Astrocyte (in vitro differentiated cells and primary cell): ENCODE results near the gene SH3RF1. TPM values are rescaled to one million over a fixed set of nuclear protein-coding genes. Genes with fewer than 3 reads are reported as not detected.

Experiments
- DNase-seq: peaks from one replicate; pipeline ENCODE4 v3.0.0-alpha.2; 2010; ENCODE audit warnings: low read depth
- FAIRE-seq: peaks from 2 replicates; lab custom pipeline; 2011; peaks lifted over from hg19 to GRCh38; lab: Jason Lieb, UNC
- H2AFZ ChIP-seq: 2 replicates; pipeline ENCODE4 v1.6.0; 2012; ENCODE audit warnings: low read depth, low read length, inconsistent platforms
- H3K27ac ChIP-seq: 2 replicates; pipeline ENCODE4 v1.5.1; 2011; ENCODE audit warnings: low read depth, low read length, inconsistent platforms
- H3K27me3 ChIP-seq: 2 replicates; pipeline ENCODE4 v1.6.0; 2011; ENCODE audit warnings: low read length, inconsistent platforms; ENCODE audit not compliant: insufficient read depth
- H3K36me3 ChIP-seq: 2 replicates; pipeline ENCODE4 v1.5.1; 2011; ENCODE audit warnings: low read length, inconsistent platforms; ENCODE audit not compliant: insufficient read depth
- H3K4me1 ChIP-seq: 2 replicates; pipeline ENCODE4 v1.5.1; 2011; ENCODE audit warnings: low read length, inconsistent platforms; ENCODE audit not compliant: insufficient read depth
- H3K4me2 ChIP-seq: 2 replicates; pipeline ENCODE4 v1.6.0; 2012; ENCODE audit warnings: low read length, inconsistent platforms
- H3K4me3 ChIP-seq: 2 replicates; pipeline ENCODE4 v1.5.1; 2011; ENCODE audit warnings: low read depth, mild to moderate bottlenecking, low read length, inconsistent platforms; ENCODE audit not compliant: insufficient read depth
- H3K79me2 ChIP-seq: 2 replicates; pipeline ENCODE4 v1.6.0; 2012; ENCODE audit warnings: mild to moderate bottlenecking, low read length, inconsistent platforms; ENCODE audit not compliant: insufficient read depth
- H3K9ac ChIP-seq: 2 replicates; pipeline ENCODE4 v1.6.0; 2012; ENCODE audit warnings: mild to moderate bottlenecking, low read length, inconsistent platforms
- H3K9me3 ChIP-seq: 2 replicates; pipeline ENCODE4 v1.5.1; 2012; ENCODE audit warnings: low read depth, mild to moderate bottlenecking, low read length, inconsistent platforms; ENCODE audit not compliant: insufficient read depth
- H4K20me1 ChIP-seq: 2 replicates; pipeline ENCODE4 v1.6.0; 2012; ENCODE audit warnings: low read length, inconsistent platforms; ENCODE audit not compliant: insufficient read depth
- H3K27ac Mint-ChIP-seq: one replicate; pipeline ENCODE4 v1.8.0; 2021; ENCODE audit warnings: mild to moderate bottlenecking, mixed read lengths; ENCODE audit not compliant: unreplicated experiment
- H3K27me3 Mint-ChIP-seq: one replicate; pipeline ENCODE4 v1.8.0; 2021; ENCODE audit warnings: low read depth, mixed read lengths; ENCODE audit not compliant: unreplicated experiment
- H3K36me3 Mint-ChIP-seq: one replicate; pipeline ENCODE4 v1.8.0; 2021; ENCODE audit warnings: low read depth, mixed read lengths; ENCODE audit not compliant: unreplicated experiment
- H3K4me1 Mint-ChIP-seq: one replicate; pipeline ENCODE4 v1.8.0; 2021; ENCODE audit warnings: low read depth, mixed read lengths; ENCODE audit not compliant: unreplicated experiment
- H3K4me3 Mint-ChIP-seq: one replicate; pipeline ENCODE4 v1.8.0; 2021; ENCODE audit warnings: mild to moderate bottlenecking, moderate library complexity, mixed read lengths; ENCODE audit not compliant: unreplicated experiment
- H3K9me3 Mint-ChIP-seq: one replicate; pipeline ENCODE4 v1.8.0; 2021; ENCODE audit warnings: mild to moderate bottlenecking, mixed read lengths; ENCODE audit not compliant: unreplicated experiment
- CTCF ChIP-seq: IDR thresholded peaks from 2 replicates; pipeline ENCODE4 v1.5.1; 2011; ENCODE audit warnings: low read depth, mild to moderate bottlenecking, inconsistent platforms, low read length, moderate library complexity; ENCODE audit not compliant: insufficient read depth
- EZH2 ChIP-seq: IDR thresholded peaks from 2 replicates; pipeline ENCODE4 v1.6.1; 2012; ENCODE audit warnings: mild to moderate bottlenecking, low read length, inconsistent platforms; ENCODE audit not compliant: insufficient read depth
- total RNA-seq: library from RNA; stranded (reverse); gene quantifications from 2 replicates; pipeline ENCODE4 v1.2.1, GENCODE V29; 2021

The SH3RF1 gene
- total RNA-seq, 1 donor from 2014 or later: 25.9 TPM

GRCh38 chr4:169234137-169234855 is 36.5 kb downstream of the SH3RF1 start:
- peaks cover 7% of the 10 kb centered on the region for H3K36me3 Mint-ChIP-seq
- H3K9ac ChIP-seq: no peak overlapping the region
- no peak overlapping the region for H3K4me3 Mint-ChIP-seq
- H3K4me2 ChIP-seq: no peak overlapping the region
- peak overlapping the region; percentile 6 for H3K27ac Mint-ChIP-seq
- H3K4me1 Mint-ChIP-seq: peaks cover 24% of the 10 kb centered on the region
- peaks cover 5% of the 10 kb centered on the region for H3K36me3 ChIP-seq
- H3K79me2 ChIP-seq: peaks cover 90% of the 10 kb centered on the region
- H3K9me3 ChIP-seq: no peaks in the 10 kb centered on the region
- FAIRE-seq: peak; percentile 81
- DNase-seq: no peak
- H3K27ac ChIP-seq: peak overlapping the region; percentile 12
- H3K4me3 ChIP-seq: no peak overlapping the region
- no peaks in the 10 kb centered on the region for H3K27me3 Mint-ChIP-seq
- H3K4me1 ChIP-seq: peaks cover 27% of the 10 kb centered on the region
- H3K9me3 Mint-ChIP-seq: no peaks in the 10 kb centered on the region
- TF ChIP-seq CTCF: no peak
- TF ChIP-seq EZH2: no peak
- no peak overlapping the region for H2AFZ ChIP-seq
- H3K27me3 ChIP-seq: no peaks in the 10 kb centered on the region
- H4K20me1 ChIP-seq: peaks cover 66% of the 10 kb centered on the region

- DNase-seq: no peak
- Histone ChIP-seq H3K4me3 (no peak overlapping the region), H3K27ac (peak overlapping the region; percentile 12), H3K4me1 (peaks cover 26% of the 10 kb centered on the region), H4K20me1 (peaks cover 60% of the 10 kb centered on the region), H3K79me2 (peaks cover 89% of the 10 kb centered on the region), H3K9me3 (no peaks in the 10 kb centered on the region), H3K36me3 (peaks cover 5% of the 10 kb centered on the region), H2AFZ (no peak overlapping the region), H3K9ac (no peak overlapping the region), H3K4me2 (no peak overlapping the region), H3K27me3 (no peaks in the 10 kb centered on the region)
- peaks cover 24% of the 10 kb centered on the region for H3K4me1 Mint-ChIP-seq
- peak overlapping the region; percentile 6 for H3K27ac Mint-ChIP-seq
- TF ChIP-seq EZH2: no peak
- TF ChIP-seq CTCF: no peak
- H3K4me3 Mint-ChIP-seq: no peak overlapping the region
- H3K9me3 Mint-ChIP-seq: no peaks in the 10 kb centered on the region
- peaks cover 3% of the 10 kb centered on the region for H3K36me3 Mint-ChIP-seq
- H3K27me3 Mint-ChIP-seq: no peaks in the 10 kb centered on the region
- no peak for FAIRE-seq
Observed at GRCh38 chr4:169233691-169234090, 37.1 kb downstream of the SH3RF1 start.

GRCh38 chr4:169231647-169232262 is 39.0 kb downstream of the SH3RF1 start:
- H3K9ac ChIP-seq: no peak overlapping the region
- no peaks in the 10 kb centered on the region for H3K27me3 ChIP-seq
- no peak overlapping the region for H3K4me2 ChIP-seq
- no peak for TF ChIP-seq EZH2
- peaks cover 89% of the 10 kb centered on the region for H3K79me2 ChIP-seq
- H3K4me1 ChIP-seq: peaks cover 24% of the 10 kb centered on the region
- Mint-ChIP-seq H3K27ac (no peak overlapping the region), H3K4me1 (peaks cover 22% of the 10 kb centered on the region), H3K27me3 (no peaks in the 10 kb centered on the region), H3K4me3 (no peak overlapping the region), H3K9me3 (no peaks in the 10 kb centered on the region), H3K36me3 (peaks cover 2% of the 10 kb centered on the region)
- H3K27ac ChIP-seq: no peak overlapping the region
- H3K36me3 ChIP-seq: peaks cover 5% of the 10 kb centered on the region
- no peaks in the 10 kb centered on the region for H3K9me3 ChIP-seq
- DNase-seq (no peak), FAIRE-seq (no peak)
- peaks cover 40% of the 10 kb centered on the region for H4K20me1 ChIP-seq
- H2AFZ ChIP-seq: no peak overlapping the region
- no peak overlapping the region for H3K4me3 ChIP-seq
